ENCODE measurements around the gene STAB2.

DNA sequence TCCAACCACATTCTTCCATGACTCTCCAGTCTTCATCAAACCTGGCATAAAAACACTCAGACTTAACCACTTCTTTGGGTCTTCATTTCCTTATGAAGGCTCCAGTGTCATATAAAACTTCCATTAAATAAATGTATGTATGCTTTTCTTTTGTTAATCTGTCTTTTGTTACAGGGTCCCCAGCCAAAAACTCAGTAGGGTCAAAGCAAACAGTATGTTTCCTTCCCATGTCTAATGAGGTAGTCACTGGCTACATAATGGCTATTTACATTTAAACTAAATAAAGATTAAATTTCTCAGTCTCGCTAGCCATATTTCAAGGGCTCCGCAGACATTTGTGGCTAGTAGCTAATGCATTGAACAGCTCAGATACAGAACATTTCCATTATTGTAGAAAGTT is 40.1 kb upstream of the STAB2 start:
- no peak for TF ChIP-seq POLR2A (IDR thresholded peaks at IDR 0.05; ENCODE audit: low read depth, low read length)
- TF ChIP-seq, protein P1, sequence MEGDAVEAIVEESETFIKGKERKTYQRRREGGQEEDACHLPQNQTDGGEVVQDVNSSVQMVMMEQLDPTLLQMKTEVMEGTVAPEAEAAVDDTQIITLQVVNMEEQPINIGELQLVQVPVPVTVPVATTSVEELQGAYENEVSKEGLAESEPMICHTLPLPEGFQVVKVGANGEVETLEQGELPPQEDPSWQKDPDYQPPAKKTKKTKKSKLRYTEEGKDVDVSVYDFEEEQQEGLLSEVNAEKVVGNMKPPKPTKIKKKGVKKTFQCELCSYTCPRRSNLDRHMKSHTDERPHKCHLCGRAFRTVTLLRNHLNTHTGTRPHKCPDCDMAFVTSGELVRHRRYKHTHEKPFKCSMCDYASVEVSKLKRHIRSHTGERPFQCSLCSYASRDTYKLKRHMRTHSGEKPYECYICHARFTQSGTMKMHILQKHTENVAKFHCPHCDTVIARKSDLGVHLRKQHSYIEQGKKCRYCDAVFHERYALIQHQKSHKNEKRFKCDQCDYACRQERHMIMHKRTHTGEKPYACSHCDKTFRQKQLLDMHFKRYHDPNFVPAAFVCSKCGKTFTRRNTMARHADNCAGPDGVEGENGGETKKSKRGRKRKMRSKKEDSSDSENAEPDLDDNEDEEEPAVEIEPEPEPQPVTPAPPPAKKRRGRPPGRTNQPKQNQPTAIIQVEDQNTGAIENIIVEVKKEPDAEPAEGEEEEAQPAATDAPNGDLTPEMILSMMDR (conservative IDR thresholded peaks at IDR 0.05; ENCODE audit: low read depth, low read length): no peak
- TF ChIP-seq RCOR1 (IDR thresholded peaks at IDR 0.05; ENCODE audit: insufficient replicate concordance, low read length): no peak
- TF ChIP-seq MXI1 (IDR thresholded peaks at IDR 0.05; ENCODE audit: borderline replicate concordance, low read depth, low read length): no peak
- no peak for TF ChIP-seq USF2 (IDR thresholded peaks at IDR 0.05; ENCODE audit: low read depth, low read length)
- TF ChIP-seq RAD21 (IDR thresholded peaks at IDR 0.05; ENCODE audit: low read length): no peak
- no peak for TF ChIP-seq SMC3 (IDR thresholded peaks at IDR 0.05; ENCODE audit: low read depth, low read length)
- no peak for TF ChIP-seq FOS (IDR thresholded peaks at IDR 0.05; ENCODE audit: low read depth, low read length)
- no peak for TF ChIP-seq CHD1 (IDR thresholded peaks at IDR 0.05; ENCODE audit: low read depth, low read length)
- TF ChIP-seq RFX5 (IDR thresholded peaks at IDR 0.05; ENCODE audit: low read depth, low read length): no peak
- no peak for TF ChIP-seq NFE2L2 (IDR thresholded peaks at IDR 0.05; ENCODE audit: low read depth, low read length)
- no peak for TF ChIP-seq MAFK (IDR thresholded peaks at IDR 0.05; ENCODE audit: low read depth, low read length)
- no peak for TF ChIP-seq ELK1 (IDR thresholded peaks at IDR 0.05; ENCODE audit: borderline replicate concordance, low read depth, low read length)
